GM23338 (cell line): ENCODE data around the gene NUBPL. TPM values are rescaled to one million over a fixed set of nuclear protein-coding genes. Genes with fewer than 3 reads are reported as not detected.

Experiments
- ATAC-seq: fragments of 200-7000 bp; cut with Tn5 transposase; 3 replicates; pipeline ENCODE4 v1.9.1; 2020
- DNase-seq: peaks from one replicate; pipeline ENCODE4 v3.0.0-alpha.2; 2015; ENCODE audit warnings: low spot score
- H2AFZ ChIP-seq: fragments of 200-600 bp; sonication (generic); 2 replicates; pipeline ENCODE4 v1.8.0; 2016; ENCODE audit warnings: antibody characterized with exemption, mild to moderate bottlenecking, moderate library complexity
- H3F3A ChIP-seq: fragments of 200-600 bp; sonication (generic); replicated peaks from 2 replicates; pipeline ENCODE4 v1.8.0; 2017; ENCODE audit warnings: antibody characterized with exemption, mixed run types, low read depth
- H3K27ac ChIP-seq: fragments of 200-600 bp; sonication (generic); 2 replicates; pipeline ENCODE4 v1.6.1; 2016; ENCODE audit warnings: low read depth
- H3K27me3 ChIP-seq: fragments of 200-600 bp; sonication (generic); 2 replicates; pipeline ENCODE4 v1.8.0; 2016; ENCODE audit warnings: mild to moderate bottlenecking, mixed run types, moderate library complexity; ENCODE audit not compliant: insufficient read depth
- H3K36me3 ChIP-seq: fragments of 200-600 bp; sonication (generic); 2 replicates; pipeline ENCODE4 v1.8.0; 2016; ENCODE audit warnings: mild to moderate bottlenecking; ENCODE audit not compliant: insufficient read depth
- H3K4me1 ChIP-seq: fragments of 200-600 bp; sonication (generic); 2 replicates; pipeline ENCODE4 v1.8.0; 2016; ENCODE audit warnings: mild to moderate bottlenecking, moderate library complexity; ENCODE audit not compliant: insufficient read depth
- H3K4me2 ChIP-seq: fragments of 200-600 bp; sonication (generic); 2 replicates; pipeline ENCODE4 v1.7.1; 2017; ENCODE audit warnings: mixed run types
- H3K4me3 ChIP-seq: fragments of 200-600 bp; sonication (generic); 2 replicates; pipeline ENCODE4 v1.6.1; 2016; ENCODE audit warnings: mixed run types
- H3K79me2 ChIP-seq: fragments of 200-600 bp; sonication (generic); replicated peaks from 2 replicates; pipeline ENCODE4 v1.8.0; 2017; ENCODE audit warnings: mild to moderate bottlenecking; ENCODE audit not compliant: insufficient read depth
- H3K9me2 ChIP-seq: fragments of 200-600 bp; sonication (generic); 2 replicates; pipeline ENCODE4 v1.8.0; 2017; ENCODE audit not compliant: insufficient read depth
- H4K20me1 ChIP-seq: fragments of 200-600 bp; sonication (generic); replicated peaks from 2 replicates; pipeline ENCODE4 v1.8.0; 2017; ENCODE audit warnings: mild to moderate bottlenecking; ENCODE audit not compliant: insufficient read depth
- H3K27ac Mint-ChIP-seq: 2 replicates; pipeline ENCODE4 v1.8.0; 2020; ENCODE audit warnings: inconsistent platforms, mild to moderate bottlenecking, moderate library complexity, mixed read lengths
- H3K27me3 Mint-ChIP-seq: 3 replicates; pipeline ENCODE4 v1.8.0; 2022; ENCODE audit warnings: low read depth, mild to moderate bottlenecking, moderate library complexity, mixed read lengths, inconsistent platforms; ENCODE audit not compliant: insufficient read depth, poor library complexity
- H3K36me3 Mint-ChIP-seq: 3 replicates; pipeline ENCODE4 v1.8.0; 2021; ENCODE audit warnings: low read depth, mild to moderate bottlenecking, inconsistent platforms, moderate library complexity, mixed read lengths
- H3K4me1 Mint-ChIP-seq: 3 replicates; pipeline ENCODE4 v1.8.0; 2020; ENCODE audit warnings: mild to moderate bottlenecking, inconsistent platforms, mixed read lengths
- H3K4me3 Mint-ChIP-seq: 3 replicates; pipeline ENCODE4 v1.8.0; 2021; ENCODE audit warnings: moderate library complexity, mild to moderate bottlenecking, inconsistent platforms, mixed read lengths
- H3K9me3 Mint-ChIP-seq: 3 replicates; pipeline ENCODE4 v1.8.0; 2020; ENCODE audit warnings: moderate library complexity, mild to moderate bottlenecking, inconsistent platforms, mixed read lengths
- CTCF ChIP-seq, 2 experiments: fragments of 200-600 bp in 1 of 2; sonication (generic) in 1 of 2; conservative IDR thresholded peaks; 2 replicates each; pipeline versions ENCODE4 v1.5.1 to v1.6.1; 2016 to 2017; ENCODE audit warnings: antibody characterized with exemption in 2 of 2, low read depth in 2 of 2, mild to moderate bottlenecking in 2 of 2, moderate library complexity in 1 of 2
- ETS1 ChIP-seq: IDR thresholded peaks from 2 replicates; pipeline ENCODE4 v1.6.1; 2016; ENCODE audit warnings: antibody characterized with exemption
- EZH2 ChIP-seq: fragments of 200-600 bp; sonication (generic); IDR thresholded peaks from one replicate; pipeline ENCODE4 v1.8.0; 2017; ENCODE audit warnings: antibody characterized with exemption, mild to moderate bottlenecking, low read depth; ENCODE audit not compliant: unreplicated experiment
- EZH2phosphoT487 ChIP-seq: fragments of 200-600 bp; sonication (generic); IDR thresholded peaks from one replicate; pipeline ENCODE4 v1.8.1; 2018; ENCODE audit warnings: antibody characterized with exemption; ENCODE audit not compliant: unreplicated experiment
- JUNB ChIP-seq: IDR thresholded peaks from one replicate; pipeline ENCODE4 v1.6.1; 2016; ENCODE audit warnings: antibody characterized with exemption; ENCODE audit not compliant: unreplicated experiment
- NANOG ChIP-seq: IDR thresholded peaks from 2 replicates; pipeline ENCODE4 v1.6.1; 2016; ENCODE audit warnings: antibody characterized with exemption, borderline replicate concordance
- POLR2AphosphoS5 ChIP-seq: IDR thresholded peaks from 2 replicates; pipeline ENCODE4 v1.6.1; 2016; ENCODE audit warnings: antibody characterized with exemption, low read depth
- STAT1 ChIP-seq: IDR thresholded peaks from one replicate; pipeline ENCODE4 v1.6.1; 2016; ENCODE audit warnings: antibody characterized with exemption; ENCODE audit not compliant: unreplicated experiment
- ZNF114 ChIP-seq: fragments of 250-450 bp; sonication (Bioruptor Pico); IDR thresholded peaks from 2 replicates; pipeline ENCODE4 v1.5.0; 2020; ENCODE audit warnings: mild to moderate bottlenecking, moderate library complexity
- ZNF331 ChIP-seq: fragments of 250-450 bp; sonication (Bioruptor Pico); IDR thresholded peaks from 2 replicates; pipeline ENCODE4 v1.5.0; 2020; ENCODE audit warnings: low read depth, mild to moderate bottlenecking, moderate library complexity
- polyA plus RNA-seq: library from polyadenylated mRNA; unstranded; fragments of >200 nt; fragmentation: Nextera tagmentation; extraction: Ambion mirVana; gene quantifications from 2 replicates; pipeline ENCODE4 v1.2.1, GENCODE V29; 2016
- total RNA-seq: library from RNA; depleted of rRNA; stranded (reverse); fragments of >200 nt; shearing (Covaris generic); gene quantifications from 2 replicates; pipeline ENCODE4 v1.2.3, GENCODE V29; 2014
- TF ChIP-seq, protein P1 (sequence below): IDR thresholded peaks from one replicate; pipeline ENCODE4 v1.6.1; 2018; ENCODE audit warnings: antibody characterized with exemption; ENCODE audit not compliant: unreplicated experiment

The NUBPL gene
- total and polyA plus RNA-seq, 2 experiments from 2014 or later = 6.1 to 20.7 TPM

DNA sequence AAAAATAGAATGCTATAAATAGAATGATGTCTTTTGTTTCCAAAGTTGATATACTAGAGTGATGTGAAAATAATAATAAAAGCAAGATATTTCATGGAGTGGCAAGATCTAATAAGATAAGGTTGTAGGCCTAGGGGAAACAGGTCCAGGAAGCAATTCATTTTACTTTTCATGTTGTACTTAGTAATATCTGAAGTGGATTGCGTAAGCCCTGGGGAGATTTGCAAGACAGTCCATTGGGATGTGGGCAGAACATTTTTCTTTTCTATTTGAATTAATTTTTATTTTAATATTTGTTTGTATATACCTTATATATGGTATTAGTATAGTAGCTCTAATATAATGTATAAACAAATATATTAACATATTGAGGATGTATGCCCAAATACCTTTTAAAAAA is 7.5 kb downstream of the NUBPL start:
- H3K4me3 Mint-ChIP-seq = no peak overlapping the region
- no peaks in the 10 kb centered on the region for H3K4me1 Mint-ChIP-seq
- no peaks in the 10 kb centered on the region for H3K4me1 ChIP-seq
- H3K4me2 ChIP-seq = no peak overlapping the region
- H2AFZ ChIP-seq = no peak overlapping the region
- H3K9me2 ChIP-seq = no peaks in the 10 kb centered on the region
- H3K36me3 ChIP-seq = no peaks in the 10 kb centered on the region
- ATAC-seq = no peak
- H3K27ac Mint-ChIP-seq = no peak overlapping the region
- no peak overlapping the region for H3K4me3 ChIP-seq
- H3K27ac ChIP-seq = no peak overlapping the region
- H3K36me3 Mint-ChIP-seq = no peaks in the 10 kb centered on the region
- DNase-seq = no peak
- H3K9me3 Mint-ChIP-seq = no peaks in the 10 kb centered on the region
- no peak for TF ChIP-seq POLR2AphosphoS5
- no peak for TF ChIP-seq ZNF114 (CRISPR knock-in tag)
- no peak for TF ChIP-seq CTCF (conservative IDR thresholded peaks at IDR 0.05; ENCODE audit: low read depth in 2 of 2)
- TF ChIP-seq STAT1 = no peak
- no peak for TF ChIP-seq ZNF331 (CRISPR knock-in tag)
- no peak for TF ChIP-seq ETS1
- H4K20me1 ChIP-seq = no peaks in the 10 kb centered on the region
- no peaks in the 10 kb centered on the region for H3K79me2 ChIP-seq
- H3K27me3 Mint-ChIP-seq = peaks cover 2% of the 10 kb centered on the region
- no peaks in the 10 kb centered on the region for H3K27me3 ChIP-seq
- no peaks in the 10 kb centered on the region for H3F3A ChIP-seq

DNA sequence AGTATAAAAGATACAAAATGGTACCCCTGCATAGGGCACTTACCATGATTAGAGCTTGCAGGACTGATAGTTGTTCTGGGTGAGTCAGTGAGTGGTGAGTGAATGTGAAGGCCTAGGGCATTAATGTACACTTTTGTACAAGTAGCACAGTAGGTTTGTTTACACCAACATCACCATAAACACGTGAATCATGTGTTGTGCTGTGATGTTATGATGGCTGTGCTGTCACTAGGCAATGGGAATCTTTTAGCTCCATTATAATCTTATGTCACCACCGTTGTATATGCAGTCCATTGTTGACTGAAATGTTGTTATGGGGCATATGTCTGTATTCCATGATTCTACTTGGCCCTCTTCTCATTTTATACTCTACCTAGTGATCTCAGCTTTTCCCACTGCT is 11.8 kb downstream of the NUBPL start:
- H3K4me1 ChIP-seq = no peaks in the 10 kb centered on the region
- no peaks in the 10 kb centered on the region for H3K36me3 ChIP-seq
- H3K79me2 ChIP-seq = no peaks in the 10 kb centered on the region
- no peaks in the 10 kb centered on the region for H3K4me1 Mint-ChIP-seq
- no peak overlapping the region for H3K4me2 ChIP-seq
- no peaks in the 10 kb centered on the region for H3K36me3 Mint-ChIP-seq
- no peaks in the 10 kb centered on the region for H3K27me3 Mint-ChIP-seq
- H3K27ac ChIP-seq = no peak overlapping the region
- no peaks in the 10 kb centered on the region for H3K27me3 ChIP-seq
- no peak overlapping the region for H3K4me3 ChIP-seq
- H3K4me3 Mint-ChIP-seq = no peak overlapping the region
- no peak overlapping the region for H2AFZ ChIP-seq
- no peaks in the 10 kb centered on the region for H4K20me1 ChIP-seq
- H3F3A ChIP-seq = no peaks in the 10 kb centered on the region
- H3K9me3 Mint-ChIP-seq = no peaks in the 10 kb centered on the region
- no peak for TF ChIP-seq EZH2phosphoT487
- TF ChIP-seq STAT1 = no peak
- ATAC-seq (no peak), DNase-seq (no peak)
- H3K9me2 ChIP-seq = no peaks in the 10 kb centered on the region
- H3K27ac Mint-ChIP-seq = no peak overlapping the region

DNA sequence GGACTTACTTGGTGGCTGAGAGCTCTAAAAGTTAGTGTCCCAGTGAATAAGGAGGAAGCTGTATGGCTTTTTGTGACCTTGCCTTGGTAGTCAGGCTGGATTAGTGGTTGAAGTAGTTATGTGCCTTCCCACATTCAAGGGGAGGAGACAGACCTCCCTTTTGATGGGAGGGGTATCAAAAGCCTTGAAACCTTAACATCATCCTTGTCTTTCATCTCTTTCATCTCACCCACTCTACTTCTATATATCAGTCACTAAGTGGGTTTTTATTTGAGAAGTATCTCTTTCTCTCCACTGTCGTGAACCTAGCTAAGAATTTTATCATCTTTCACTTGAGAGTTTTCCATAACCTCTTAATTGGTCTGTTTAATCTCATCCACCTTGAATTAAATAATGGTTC is 15.7 kb downstream of the NUBPL start:
- no peak overlapping the region for H3K27ac Mint-ChIP-seq
- no peaks in the 10 kb centered on the region for H3K36me3 ChIP-seq
- H3K27ac ChIP-seq = no peak overlapping the region
- no peak overlapping the region for H2AFZ ChIP-seq
- H3K27me3 ChIP-seq = no peaks in the 10 kb centered on the region
- H3K79me2 ChIP-seq = no peaks in the 10 kb centered on the region
- no peak overlapping the region for H3K4me3 Mint-ChIP-seq
- no peaks in the 10 kb centered on the region for H4K20me1 ChIP-seq
- H3K27me3 Mint-ChIP-seq = no peaks in the 10 kb centered on the region
- H3K4me2 ChIP-seq = no peak overlapping the region
- H3K36me3 Mint-ChIP-seq = no peaks in the 10 kb centered on the region
- no peaks in the 10 kb centered on the region; the same call in 2 of the 3 replicates for H3K4me1 Mint-ChIP-seq
- H3K9me2 ChIP-seq = no peaks in the 10 kb centered on the region
- no peak for ATAC-seq
- no peak for DNase-seq
- H3K4me3 ChIP-seq = no peak overlapping the region
- no peaks in the 10 kb centered on the region for H3F3A ChIP-seq
- no peaks in the 10 kb centered on the region for H3K4me1 ChIP-seq
- no peaks in the 10 kb centered on the region for H3K9me3 Mint-ChIP-seq
- no peak for TF ChIP-seq EZH2phosphoT487
- TF ChIP-seq CTCF (conservative IDR thresholded peaks at IDR 0.05; ENCODE audit: low read depth in 2 of 2) = no peak
- TF ChIP-seq EZH2 = no peak
- no peak for TF ChIP-seq JUNB
- no peak for TF ChIP-seq POLR2AphosphoS5
- TF ChIP-seq, protein P1, sequence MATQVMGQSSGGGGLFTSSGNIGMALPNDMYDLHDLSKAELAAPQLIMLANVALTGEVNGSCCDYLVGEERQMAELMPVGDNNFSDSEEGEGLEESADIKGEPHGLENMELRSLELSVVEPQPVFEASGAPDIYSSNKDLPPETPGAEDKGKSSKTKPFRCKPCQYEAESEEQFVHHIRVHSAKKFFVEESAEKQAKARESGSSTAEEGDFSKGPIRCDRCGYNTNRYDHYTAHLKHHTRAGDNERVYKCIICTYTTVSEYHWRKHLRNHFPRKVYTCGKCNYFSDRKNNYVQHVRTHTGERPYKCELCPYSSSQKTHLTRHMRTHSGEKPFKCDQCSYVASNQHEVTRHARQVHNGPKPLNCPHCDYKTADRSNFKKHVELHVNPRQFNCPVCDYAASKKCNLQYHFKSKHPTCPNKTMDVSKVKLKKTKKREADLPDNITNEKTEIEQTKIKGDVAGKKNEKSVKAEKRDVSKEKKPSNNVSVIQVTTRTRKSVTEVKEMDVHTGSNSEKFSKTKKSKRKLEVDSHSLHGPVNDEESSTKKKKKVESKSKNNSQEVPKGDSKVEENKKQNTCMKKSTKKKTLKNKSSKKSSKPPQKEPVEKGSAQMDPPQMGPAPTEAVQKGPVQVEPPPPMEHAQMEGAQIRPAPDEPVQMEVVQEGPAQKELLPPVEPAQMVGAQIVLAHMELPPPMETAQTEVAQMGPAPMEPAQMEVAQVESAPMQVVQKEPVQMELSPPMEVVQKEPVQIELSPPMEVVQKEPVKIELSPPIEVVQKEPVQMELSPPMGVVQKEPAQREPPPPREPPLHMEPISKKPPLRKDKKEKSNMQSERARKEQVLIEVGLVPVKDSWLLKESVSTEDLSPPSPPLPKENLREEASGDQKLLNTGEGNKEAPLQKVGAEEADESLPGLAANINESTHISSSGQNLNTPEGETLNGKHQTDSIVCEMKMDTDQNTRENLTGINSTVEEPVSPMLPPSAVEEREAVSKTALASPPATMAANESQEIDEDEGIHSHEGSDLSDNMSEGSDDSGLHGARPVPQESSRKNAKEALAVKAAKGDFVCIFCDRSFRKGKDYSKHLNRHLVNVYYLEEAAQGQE = no peak
- no peak for TF ChIP-seq NANOG
- no peak for TF ChIP-seq ZNF331 (CRISPR knock-in tag)
- TF ChIP-seq STAT1 = no peak
